Kidney epithelial cell (primary cell): Measurements from ENCODE around the gene TMEM52B. TPM values are rescaled to one million over a fixed set of nuclear protein-coding genes. Genes with fewer than 3 reads are reported as not detected.

ENCODE experiments used
- DNase-seq: peaks from one replicate; pipeline ENCODE4 v3.0.0-alpha.2; 2010; ENCODE audit warnings: low read depth
- H3K27me3 ChIP-seq: 2 replicates; pipeline ENCODE4 v1.6.0; 2011; ENCODE audit warnings: low read length; ENCODE audit not compliant: control insufficient read depth, insufficient read depth
- H3K36me3 ChIP-seq: 2 replicates; pipeline ENCODE4 v1.5.1; 2011; ENCODE audit warnings: low read length; ENCODE audit not compliant: control insufficient read depth, insufficient read depth
- H3K4me3 ChIP-seq: 2 replicates; pipeline ENCODE4 v1.5.1; 2011; ENCODE audit warnings: low read depth, mild to moderate bottlenecking, control low read depth, low read length
- total RNA-seq: library from RNA; depleted of rRNA; stranded (reverse); fragments of >200 nt; gene quantifications from 2 replicates; pipeline ENCODE4 v1.2.3, GENCODE V29; 2015
- TF ChIP-seq, protein P1 (sequence below): IDR thresholded peaks from 2 replicates; pipeline ENCODE4 v1.5.1; 2011; ENCODE audit warnings: mild to moderate bottlenecking, moderate library complexity, low read length, control low read depth, inconsistent platforms; ENCODE audit not compliant: insufficient read depth, poor library complexity, severe bottlenecking

Gene TMEM52B
- total RNA-seq, 1 donor from 2014 or later = not detected

DNA sequence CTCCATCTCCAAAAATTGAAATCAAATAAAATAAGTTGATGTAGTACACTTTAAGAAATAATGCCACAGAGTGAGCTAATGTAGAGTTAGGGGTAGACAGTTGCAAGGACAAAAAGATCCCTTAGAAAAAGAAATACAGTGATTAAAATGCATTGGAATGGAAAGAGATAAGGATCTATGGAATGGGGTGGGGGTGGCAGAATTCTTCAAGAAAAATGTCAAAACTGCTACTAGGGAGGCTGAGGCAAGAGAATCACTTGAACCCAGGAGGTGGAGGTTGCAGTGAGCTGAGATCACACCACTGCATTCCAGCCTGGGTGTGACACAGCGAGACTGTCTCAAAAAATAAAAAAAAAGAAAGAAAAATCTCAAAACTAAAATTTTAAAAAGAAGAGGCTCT, 13.4 kb upstream of the TMEM52B start:
- H3K27me3 ChIP-seq = no peaks in the 10 kb centered on the region
- no peak for DNase-seq
- H3K4me3 ChIP-seq = no peak overlapping the region
- no peaks in the 10 kb centered on the region for H3K36me3 ChIP-seq
- TF ChIP-seq, protein P1, sequence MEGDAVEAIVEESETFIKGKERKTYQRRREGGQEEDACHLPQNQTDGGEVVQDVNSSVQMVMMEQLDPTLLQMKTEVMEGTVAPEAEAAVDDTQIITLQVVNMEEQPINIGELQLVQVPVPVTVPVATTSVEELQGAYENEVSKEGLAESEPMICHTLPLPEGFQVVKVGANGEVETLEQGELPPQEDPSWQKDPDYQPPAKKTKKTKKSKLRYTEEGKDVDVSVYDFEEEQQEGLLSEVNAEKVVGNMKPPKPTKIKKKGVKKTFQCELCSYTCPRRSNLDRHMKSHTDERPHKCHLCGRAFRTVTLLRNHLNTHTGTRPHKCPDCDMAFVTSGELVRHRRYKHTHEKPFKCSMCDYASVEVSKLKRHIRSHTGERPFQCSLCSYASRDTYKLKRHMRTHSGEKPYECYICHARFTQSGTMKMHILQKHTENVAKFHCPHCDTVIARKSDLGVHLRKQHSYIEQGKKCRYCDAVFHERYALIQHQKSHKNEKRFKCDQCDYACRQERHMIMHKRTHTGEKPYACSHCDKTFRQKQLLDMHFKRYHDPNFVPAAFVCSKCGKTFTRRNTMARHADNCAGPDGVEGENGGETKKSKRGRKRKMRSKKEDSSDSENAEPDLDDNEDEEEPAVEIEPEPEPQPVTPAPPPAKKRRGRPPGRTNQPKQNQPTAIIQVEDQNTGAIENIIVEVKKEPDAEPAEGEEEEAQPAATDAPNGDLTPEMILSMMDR = no peak

GRCh38 chr12:10167599-10167998, 11.2 kb upstream of the TMEM52B start:
- TF ChIP-seq, protein P1 = no peak
- no peaks in the 10 kb centered on the region for H3K36me3 ChIP-seq
- no peak overlapping the region for H3K4me3 ChIP-seq
- no peak for DNase-seq
- H3K27me3 ChIP-seq = no peaks in the 10 kb centered on the region

- H3K36me3 ChIP-seq = no peaks in the 10 kb centered on the region
- TF ChIP-seq, protein P1 = no peak
- H3K27me3 ChIP-seq = no peaks in the 10 kb centered on the region
- DNase-seq = no peak
- H3K4me3 ChIP-seq = no peak overlapping the region
Observed at GRCh38 chr12:10169104-10169503, 9.7 kb upstream of the TMEM52B start.

DNA sequence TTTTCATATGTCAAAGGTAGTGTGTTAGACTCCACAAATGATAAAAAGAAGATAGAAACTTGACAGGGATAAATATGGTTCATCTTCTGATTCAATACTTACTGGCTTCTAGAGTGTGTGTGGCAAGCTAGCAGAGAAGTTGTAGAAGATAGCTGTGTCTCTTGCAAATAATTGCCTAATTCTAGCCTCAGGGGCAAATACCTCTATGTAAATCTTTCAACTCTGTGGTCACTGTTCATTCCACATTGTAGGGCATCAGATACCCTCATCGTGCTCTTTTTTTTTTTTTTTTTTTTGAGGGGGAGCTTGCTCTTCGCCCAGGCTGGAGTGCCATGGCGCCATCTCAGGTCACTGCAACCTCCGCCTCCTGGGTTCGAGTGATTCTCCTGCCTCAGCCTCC, 8.6 kb upstream of the TMEM52B start:
- no peaks in the 10 kb centered on the region for H3K27me3 ChIP-seq
- no peak for DNase-seq
- no peak overlapping the region for H3K4me3 ChIP-seq
- TF ChIP-seq, protein P1 = no peak
- H3K36me3 ChIP-seq = no peaks in the 10 kb centered on the region

DNA sequence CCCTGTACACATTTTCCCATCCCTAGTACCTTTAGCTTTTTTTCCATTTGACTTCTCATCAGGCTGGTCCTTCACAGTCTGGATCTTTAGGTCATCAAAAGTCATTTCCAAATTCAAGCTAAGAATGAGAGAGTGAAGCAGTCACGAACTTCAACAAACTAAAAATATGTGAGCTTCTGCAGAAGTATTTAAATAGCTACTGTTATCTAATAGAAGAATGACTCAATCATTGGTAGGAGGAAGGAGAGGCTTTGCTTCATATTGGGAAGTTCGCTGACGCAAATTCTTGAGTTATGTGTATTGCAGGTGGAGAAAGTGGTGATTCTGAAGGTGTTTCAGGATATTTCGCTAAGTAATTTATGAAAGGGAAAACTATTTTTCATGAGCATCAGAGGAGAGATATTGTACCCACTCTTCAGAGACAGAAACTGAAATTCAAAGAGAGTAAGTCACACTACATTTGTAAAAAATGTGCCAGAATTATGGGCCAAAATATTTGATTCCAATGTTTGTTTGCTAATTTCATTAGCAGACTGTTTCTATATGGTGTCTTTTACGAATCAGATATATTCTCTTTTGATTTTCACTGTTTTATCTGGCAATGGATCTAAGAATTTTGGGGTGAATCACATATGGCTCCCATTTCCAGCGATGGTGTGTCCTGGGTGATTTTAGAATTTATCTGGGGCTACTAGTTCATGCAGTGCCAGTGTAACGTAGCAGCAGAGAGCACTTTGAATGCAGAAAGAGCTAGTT, 6.7 kb upstream of the TMEM52B start, which contains the start of gene OLR1:
Gene OLR1, minus strand, starts transcription at position 160 of the 756 bp plus-strand sequence. Its CDS starts 55 bp downstream, at position 105.
- Histone ChIP-seq H3K36me3 (no peaks in the 10 kb centered on the region), H3K27me3 (no peaks in the 10 kb centered on the region), H3K4me3 (no peak within 1 kb of the TSS)
- TF ChIP-seq, protein P1 = no peak
- no peak for DNase-seq
